Measurements from ENCODE around the gene RNH1.

DNA sequence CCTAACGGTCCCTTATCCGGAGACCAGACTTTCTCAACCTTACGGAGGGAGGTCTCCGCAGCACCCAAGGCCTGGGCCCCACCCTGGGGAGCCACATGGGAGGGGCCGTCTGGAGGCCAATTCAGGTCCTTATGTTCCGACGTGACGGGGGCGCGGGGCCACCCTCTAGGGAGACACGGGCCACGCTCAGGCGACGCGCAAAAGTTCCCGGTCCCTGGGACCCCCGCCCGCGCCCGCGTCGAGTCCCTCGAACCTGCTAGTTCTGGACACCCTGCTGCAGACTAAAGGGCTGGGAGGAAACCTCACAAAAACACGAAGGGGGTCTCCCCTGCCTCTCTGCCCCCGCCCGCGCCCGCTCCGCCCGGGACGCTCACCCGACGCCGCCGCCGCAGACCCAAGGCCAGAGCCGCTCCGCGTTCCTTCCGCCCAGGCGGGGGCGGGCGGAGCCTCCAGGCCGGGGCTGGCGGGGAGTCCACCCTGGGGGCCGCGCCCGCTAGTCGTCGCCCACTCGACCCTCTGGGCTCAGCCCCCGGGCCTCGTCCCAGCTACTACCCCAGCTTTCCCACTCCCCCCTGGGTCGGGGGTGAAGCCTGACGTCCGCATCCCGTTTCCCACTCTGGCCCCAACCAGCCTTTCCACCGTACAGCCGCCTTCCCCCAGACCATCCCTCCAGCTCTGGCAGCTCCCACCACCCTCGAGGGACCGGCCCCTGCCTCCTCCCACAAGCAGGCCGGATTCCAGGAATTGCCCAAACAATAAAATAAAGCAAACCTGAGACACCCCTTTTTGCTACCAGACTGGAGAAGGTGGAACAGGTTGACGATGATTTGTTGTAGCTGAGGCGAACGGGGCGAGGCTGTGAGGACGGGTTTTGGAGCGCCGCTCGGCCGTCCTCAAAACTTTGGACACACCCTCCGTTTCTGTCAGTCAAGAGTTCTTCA lies 2.7 kb downstream of the RNH1 start:
- no peak for TF ChIP-seq CTCF (conservative IDR thresholded peaks at IDR 0.05 in 1 of 2, IDR thresholded peaks at IDR 0.05 in 1 of 2; ENCODE audit: extremely low read depth in 1 of 2, insufficient read depth in 1 of 2, low read depth in 1 of 2, low read length in 2 of 2)
- no peak for TF ChIP-seq EZH2 (IDR thresholded peaks at IDR 0.05; ENCODE audit: borderline replicate concordance, low read length)
